Testis (tissue), 3 donors: Measurements from ENCODE around the gene CCDC158. TPM values are rescaled to one million over a fixed set of nuclear protein-coding genes. Genes with fewer than 3 reads are reported as not detected.

ENCODE experiments used
- DNase-seq: peaks from one replicate; pipeline ENCODE4 v3.0.0-alpha.2; 2019
- H3K27ac ChIP-seq, 2 donors: fragments of 200-600 bp; sonication (generic); one replicate each; pipeline ENCODE4 v1.5.1; 2019
- H3K27me3 ChIP-seq: fragments of 200-600 bp; sonication (generic); one replicate; pipeline ENCODE4 v1.5.1; 2019
- H3K36me3 ChIP-seq: fragments of 200-600 bp; sonication (generic); one replicate; pipeline ENCODE4 v1.5.1; 2017; ENCODE audit warnings: low read depth; ENCODE audit errors: missing control alignments
- H3K4me1 ChIP-seq: fragments of 200-600 bp; sonication (generic); one replicate; pipeline ENCODE4 v1.5.1; 2019
- H3K4me3 ChIP-seq, 2 donors: fragments of 200-600 bp; sonication (generic); one replicate each; pipeline ENCODE4 v1.5.1; 2017 to 2019
- H3K9me3 ChIP-seq: fragments of 200-600 bp; sonication (generic); one replicate; pipeline ENCODE4 v1.5.1; 2017
- CTCF ChIP-seq, 3 experiments: fragments of 450-650 bp in 2 of 3; fragments of 200-600 bp in 1 of 3; sonication (generic) in 1 of 3; IDR thresholded peaks; one replicate each; pipeline ENCODE4 v1.5.1; 2016 to 2019; ENCODE audit warnings: antibody characterized with exemption in 3 of 3, mild to moderate bottlenecking in 2 of 3, moderate library complexity in 1 of 3
- POLR2A ChIP-seq: fragments of 450-650 bp; IDR thresholded peaks from one replicate; pipeline ENCODE4 v1.6.1; 2017; ENCODE audit warnings: antibody characterized with exemption, mild to moderate bottlenecking, moderate library complexity
- WGBS, 2 donors: methylation state at CpG; one replicate each; pipeline ENCODE4 v1.1.5; 2018; 5-methylcytosine and 5-hydroxymethylcytosine counted together
- intact Hi-C: fragments of 100-400 bp; cut with DNase I; formaldehyde crosslinking; loops from one replicate; pipeline ENCODE4 v1.15.1; 2023; ENCODE audit warnings: low total_unique reads
- polyA plus RNA-seq: library from polyadenylated mRNA; stranded (reverse); fragments of 350-450 nt; fragmentation: Illumina TruSeq; extraction: RNeasy Lipid Tissue Mini Kit (QIAGEN cat#74804); gene quantifications from one replicate; pipeline ENCODE4 v1.2.3, GENCODE V29; 2014; ENCODE audit warnings: low read depth, low replicate concordance; ENCODE audit not compliant: insufficient read depth
- total RNA-seq, 2 donors: library from RNA; depleted of rRNA; stranded (reverse); fragments of >200 nt; gene quantifications; one replicate each; pipeline ENCODE4 v1.2.3, GENCODE V29; 2016

Gene CCDC158
- total and polyA plus RNA-seq, 3 donors from 2014 or later: 20.0 to 51.9 (median 39.2) TPM

GRCh38 chr4:76443376-76443775 is 22.4 kb upstream of the CCDC158 start:
- Histone ChIP-seq H3K27ac (no peak overlapping the region), H3K36me3 (no peaks in the 10 kb centered on the region)
- no peak for DNase-seq

GRCh38 chr4:76442807-76443206 is 21.9 kb upstream of the CCDC158 start:
- intact Hi-C loops: no loop called here
- WGBS, 2 donors: 84 to 85% methylated on average over 3 of the region's 3 CpGs
- Histone ChIP-seq H3K9me3 (no peaks in the 10 kb centered on the region), H3K27me3 (no peaks in the 10 kb centered on the region), H3K36me3 (no peaks in the 10 kb centered on the region), H3K4me1 (no peaks in the 10 kb centered on the region), H3K27ac (no peak overlapping the region), H3K4me3 (no peak overlapping the region)
- DNase-seq: no peak
- TF ChIP-seq CTCF (IDR thresholded peaks at IDR 0.05) (no peak), POLR2A (no peak)

More at GRCh38 chr4:76443376-76443775, 22.4 kb upstream of the CCDC158 start:
- intact Hi-C loops: no loop called here
- Histone ChIP-seq H3K4me1 (no peaks in the 10 kb centered on the region), H3K9me3 (no peaks in the 10 kb centered on the region), H3K4me3 (no peak overlapping the region), H3K27me3 (no peaks in the 10 kb centered on the region)
- 37 to 46% methylated on average over 1 of the region's 1 CpG for WGBS, 2 donors
- TF ChIP-seq POLR2A: no peak
- TF ChIP-seq CTCF (IDR thresholded peaks at IDR 0.05): no peak

- Histone ChIP-seq H3K4me1 (no peaks in the 10 kb centered on the region), H3K4me3 (no peak overlapping the region), H3K27ac (no peak overlapping the region), H3K36me3 (no peaks in the 10 kb centered on the region), H3K9me3 (no peaks in the 10 kb centered on the region), H3K27me3 (no peaks in the 10 kb centered on the region)
- intact Hi-C loops: no loop called here
- TF ChIP-seq POLR2A: no peak
- TF ChIP-seq CTCF (IDR thresholded peaks at IDR 0.05): no peak
- no peak for DNase-seq
- WGBS, 2 donors: 67 to 71% methylated on average over 9 of the region's 9 CpGs
These were observed 20.9 kb upstream of the CCDC158 start for GRCh38 chr4:76441881-76442280.

GRCh38 chr4:76439491-76439890 is 18.6 kb upstream of the CCDC158 start:
- Histone ChIP-seq H3K9me3 (no peaks in the 10 kb centered on the region), H3K36me3 (no peaks in the 10 kb centered on the region), H3K4me3 (no peak overlapping the region), H3K4me1 (no peaks in the 10 kb centered on the region), H3K27ac (no peak overlapping the region), H3K27me3 (no peaks in the 10 kb centered on the region)
- no peak for DNase-seq
- intact Hi-C loops: no loop called here
- TF ChIP-seq POLR2A (no peak), CTCF (IDR thresholded peaks at IDR 0.05) (no peak)
- 86 to 95% methylated on average over 2 of the region's 2 CpGs for WGBS, 2 donors

- Histone ChIP-seq H3K4me3 (no peak overlapping the region), H3K4me1 (no peaks in the 10 kb centered on the region), H3K27me3 (no peaks in the 10 kb centered on the region), H3K9me3 (no peaks in the 10 kb centered on the region), H3K36me3 (no peaks in the 10 kb centered on the region), H3K27ac (no peak overlapping the region)
- no peak for DNase-seq
- TF ChIP-seq CTCF (IDR thresholded peaks at IDR 0.05) (no peak), POLR2A (no peak)
- intact Hi-C loops: no loop called here
- WGBS, 2 donors: 36 to 58% methylated on average over 7 of the region's 7 CpGs
These were observed 14.8 kb upstream of the CCDC158 start for GRCh38 chr4:76435528-76436319.
